GM12864 (cell line): ENCODE results near the gene GPSM1.

Experiments used
- DNase-seq: peaks from one replicate; pipeline ENCODE4 v3.0.0-alpha.2; 2011; ENCODE audit warnings: low read depth
- H3K4me3 ChIP-seq: 2 replicates; pipeline ENCODE4 v1.5.1; 2011; ENCODE audit warnings: mild to moderate bottlenecking, low read depth, low read length, control low read depth
- CTCF ChIP-seq: IDR thresholded peaks from 2 replicates; pipeline ENCODE4 v1.5.1; 2011; ENCODE audit warnings: low read depth, mild to moderate bottlenecking, moderate library complexity, low read length, control low read depth, inconsistent platforms; ENCODE audit errors: missing control alignments

GPSM1 gene

GRCh38 chr9:136395345-136396218 lies 68.2 kb downstream of the GPSM1 start:
- no peak overlapping the region for H3K4me3 ChIP-seq
- TF ChIP-seq CTCF, result no peak
- DNase-seq, result no peak

- TF ChIP-seq CTCF, result no peak
- H3K4me3 ChIP-seq, result no peak overlapping the region
- no peak for DNase-seq
Observed at GRCh38 chr9:136396219-136396515, 68.8 kb downstream of the GPSM1 start.

GRCh38 chr9:136397643-136398042 lies 70.3 kb downstream of the GPSM1 start:
- H3K4me3 ChIP-seq, result no peak overlapping the region
- TF ChIP-seq CTCF, result no peak

GRCh38 chr9:136398286-136398685 lies 70.9 kb downstream of the GPSM1 start:
- no peak for DNase-seq
- no peak for TF ChIP-seq CTCF
- H3K4me3 ChIP-seq, result peak overlapping the region; percentile 93; the same call in 1 of the 2 replicates

More at GRCh38 chr9:136397643-136398042, 70.3 kb downstream of the GPSM1 start:
- DNase-seq, result no peak

- no peak for TF ChIP-seq CTCF
- no peak for DNase-seq
- peak overlapping the region; percentile 93 for H3K4me3 ChIP-seq
Observed at GRCh38 chr9:136399176-136400037, 72.1 kb downstream of the GPSM1 start.

GRCh38 chr9:136400038-136400834 lies 72.9 kb downstream of the GPSM1 start, which contains the start of gene SNAPC4:
Gene SNAPC4, minus strand, starts transcription at chr9:136400170. Its CDS starts 1,742 bp downstream, at chr9:136398428.
- TF ChIP-seq CTCF, result peak; percentile 90
- DNase-seq, result no peak
- H3K4me3 ChIP-seq, result peak within 1 kb of the TSS; percentile 93
